SK-N-SH (cell line): ENCODE results near the gene HMGXB3. TPM values are rescaled to one million over a fixed set of nuclear protein-coding genes. Genes with fewer than 3 reads are reported as not detected.
A peak's percentile ranks its signal among the peaks of the same experiment; 100 is the strongest.

Experiments used
- CTCF ChIA-PET: fragments of 300-600, 350-600 bp; formaldehyde crosslinking; extraction: SDS; loops from one replicate; lab custom pipeline; 2021; lab: Yijun Ruan, JAX
- POLR2A ChIA-PET: fragments of 350-600 bp; sonication (Branson Sonifier 250); formaldehyde crosslinking; extraction: SDS; loops from one replicate; lab custom pipeline; 2020; ENCODE audit warnings: antibody characterized with exemption, inconsistent platforms; lab: Yijun Ruan, JAX
- DNase-seq: peaks from one replicate; pipeline ENCODE4 v3.0.0; 2012
- H2AFZ ChIP-seq: fragments of 200-600 bp; sonication (generic); 2 replicates; pipeline ENCODE4 v1.8.1; 2016; ENCODE audit warnings: antibody characterized with exemption, mild to moderate bottlenecking, low read depth
- H3F3A ChIP-seq: fragments of 200-600 bp; sonication (generic); replicated peaks from 2 replicates; pipeline ENCODE3; 2016; ENCODE audit warnings: antibody characterized with exemption, mild to moderate bottlenecking; ENCODE audit not compliant: insufficient read depth
- H3K27ac ChIP-seq, 2 experiments: fragments of 200-500 bp in 1 of 2; fragments of 200-600 bp in 1 of 2; sonication (Bioruptor generic) in 1 of 2; sonication (generic), shearing (Covaris generic) in 1 of 2; 2 replicates each; pipeline versions ENCODE4 v1.5.1 to v1.6.1; 2014 to 2016; ENCODE audit warnings: low read depth in 2 of 2, inconsistent platforms in 1 of 2, low read length in 1 of 2, mild to moderate bottlenecking in 1 of 2, mixed read lengths in 1 of 2
- H3K27me3 ChIP-seq: fragments of 200-600 bp; sonication (generic), shearing (Covaris generic); 2 replicates; pipeline ENCODE4 v1.6.1; 2016; ENCODE audit warnings: mixed run types; ENCODE audit not compliant: insufficient read depth
- H3K36me3 ChIP-seq, 2 experiments: fragments of 200-500 bp in 1 of 2; fragments of 200-600 bp in 1 of 2; sonication (Bioruptor generic) in 1 of 2; sonication (generic) in 1 of 2; replicated peaks in 1 of 2; 2 replicates each; pipeline versions ENCODE3 to v1.5.1; 2014 to 2016; ENCODE audit warnings: low read length in 1 of 2, mild to moderate bottlenecking in 1 of 2; ENCODE audit not compliant: insufficient read depth in 2 of 2, control insufficient read depth in 1 of 2
- H3K4me1 ChIP-seq, 2 experiments: fragments of 200-500 bp in 1 of 2; fragments of 200-600 bp in 1 of 2; sonication (Bioruptor generic) in 1 of 2; sonication (generic), shearing (Covaris generic) in 1 of 2; 2 replicates each; pipeline versions ENCODE4 v1.5.1 to v1.6.1; 2014 to 2016; ENCODE audit warnings: low read depth in 1 of 2, low read length in 1 of 2, mixed run types in 1 of 2; ENCODE audit not compliant: insufficient read depth in 2 of 2, control insufficient read depth in 1 of 2
- H3K4me2 ChIP-seq: fragments of 200-600 bp; sonication (generic), shearing (Covaris generic); 2 replicates; pipeline ENCODE4 v1.6.1; 2017; ENCODE audit warnings: mixed run types
- H3K4me3 ChIP-seq, 2 experiments: fragments of 200-500 bp in 1 of 2; fragments of 200-600 bp in 1 of 2; sonication (Bioruptor generic) in 1 of 2; sonication (generic), shearing (Covaris generic) in 1 of 2; 2 replicates each; pipeline versions ENCODE4 v1.5.1 to v1.8.1; 2014 to 2016; ENCODE audit warnings: low read depth in 2 of 2, inconsistent platforms in 1 of 2, low read length in 1 of 2, mild to moderate bottlenecking in 1 of 2, mixed read lengths in 1 of 2, moderate library complexity in 1 of 2
- H3K79me2 ChIP-seq: fragments of 200-600 bp; sonication (generic); 2 replicates; pipeline ENCODE4 v1.8.1; 2017; ENCODE audit warnings: mild to moderate bottlenecking; ENCODE audit not compliant: insufficient read depth
- H3K9ac ChIP-seq: fragments of 200-600 bp; sonication (generic); 2 replicates; pipeline ENCODE4 v1.6.1; 2017; ENCODE audit warnings: mixed run types
- H3K9me2 ChIP-seq: fragments of 200-600 bp; sonication (generic); 2 replicates; pipeline ENCODE4 v1.6.1; 2017; ENCODE audit warnings: mixed run types
- H3K9me3 ChIP-seq: fragments of 200-600 bp; sonication (generic); 2 replicates; pipeline ENCODE4 v1.6.1; 2017; ENCODE audit warnings: mixed run types, mild to moderate bottlenecking, moderate library complexity
- H4K20me1 ChIP-seq: fragments of 200-600 bp; sonication (generic); 2 replicates; pipeline ENCODE4 v1.6.1; 2017; ENCODE audit warnings: mild to moderate bottlenecking, mixed run types; ENCODE audit not compliant: insufficient read depth
- EP300 ChIP-seq, 2 experiments: IDR thresholded peaks; 2 replicates each; pipeline versions ENCODE4 v1.4.0 to v1.6.1; 2012; ENCODE audit warnings: borderline replicate concordance in 1 of 2, low read depth in 1 of 2, low read length in 1 of 2
- MEF2A ChIP-seq: IDR thresholded peaks from 2 replicates; pipeline ENCODE4 v1.4.0; 2012; ENCODE audit warnings: low read depth, borderline replicate concordance
- NRF1 ChIP-seq: IDR thresholded peaks from 2 replicates; pipeline ENCODE4 v1.6.1; 2012; ENCODE audit warnings: low read depth, mild to moderate bottlenecking, low read length
- RCOR1 ChIP-seq: fragments of 150-350 bp; IDR thresholded peaks from 2 replicates; pipeline ENCODE4 v1.6.1; 2017; ENCODE audit warnings: antibody characterized with exemption, low read length
- RFX5 ChIP-seq: IDR thresholded peaks from 2 replicates; pipeline ENCODE4 v1.6.1; 2012; ENCODE audit warnings: mild to moderate bottlenecking, improper control_type of control experiment, low read length
- TAF1 ChIP-seq: IDR thresholded peaks from 2 replicates; pipeline ENCODE4 v1.6.1; 2012; ENCODE audit warnings: low read depth, mild to moderate bottlenecking, low read length, moderate library complexity, borderline replicate concordance
- WGBS: methylation state at CpG from one replicate; pipeline ENCODE4 v1.1.6; 2017; ENCODE audit warnings: low lambda C conversion rate; 5-methylcytosine and 5-hydroxymethylcytosine counted together
- polyA plus RNA-seq, 3 experiments: library from polyadenylated mRNA; depleted of rRNA; stranded (reverse); fragments of >200 nt; gene quantifications; 2 replicates each; pipeline ENCODE4 v1.2.3, GENCODE V29; 2012
- TF ChIP-seq, protein P1 (sequence below): IDR thresholded peaks from 2 replicates; pipeline ENCODE4 v1.6.1; 2012; ENCODE audit warnings: mild to moderate bottlenecking, low read depth, low read length, moderate library complexity
- TF ChIP-seq, protein P2 (sequence below): IDR thresholded peaks from 2 replicates; pipeline ENCODE4 v1.4.0; 2012; ENCODE audit warnings: low read depth, borderline replicate concordance
- TF ChIP-seq, protein P3 (sequence below): fragments of 150-350 bp; IDR thresholded peaks from 2 replicates; pipeline ENCODE4 v1.6.1; 2016; ENCODE audit warnings: mild to moderate bottlenecking, low read depth, low read length

The HMGXB3 gene
- polyA plus RNA-seq, 1 of the 3 experiments (the other 2 are of a cell fraction): 28.8 TPM

DNA sequence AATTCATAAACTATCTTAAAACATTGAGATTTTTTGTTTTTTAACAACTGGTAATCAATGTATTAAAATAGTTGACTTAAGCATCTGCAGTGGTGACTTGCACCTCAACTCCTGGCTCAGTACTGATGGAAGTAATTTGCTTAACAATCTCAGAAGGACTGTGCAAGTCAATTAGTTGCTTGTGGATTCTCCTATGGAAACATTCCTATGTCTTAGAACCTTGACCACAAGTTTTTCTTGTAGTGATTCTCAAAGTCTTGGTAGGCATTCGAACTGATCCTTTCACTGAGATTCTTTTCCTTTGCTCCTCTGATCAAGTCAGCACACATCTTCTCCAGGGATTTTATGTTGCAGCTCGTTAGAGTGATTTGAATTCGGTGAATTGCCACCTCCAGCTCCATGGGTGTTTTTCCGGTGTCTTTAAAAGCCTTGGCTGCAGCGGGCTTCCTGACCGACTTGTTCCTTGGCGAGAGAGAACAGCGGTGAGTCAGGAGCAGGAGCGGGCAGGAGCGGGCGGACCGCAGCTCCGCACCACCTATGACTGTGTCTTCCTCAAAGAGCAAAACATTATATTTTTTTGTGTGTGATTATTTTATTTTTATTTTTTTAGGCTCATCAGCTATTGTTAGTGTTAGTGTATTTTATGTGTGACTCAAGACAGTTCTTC, 21.1 kb downstream of the HMGXB3 start:
- Histone ChIP-seq H4K20me1 (0 out of 2 replicates have a peak, but pooled peaks cover 3% of the 10 kb centered on the region), H3K27me3 (no peaks in the 10 kb centered on the region), H3F3A (peaks cover 53% of the 10 kb centered on the region), H3K4me1 (peaks cover 0 to 53% of the 10 kb centered on the region in 2 experiments; a peak in 3 of 4 replicates), H3K9me2 (no peaks in the 10 kb centered on the region), H3K4me2 (peak overlapping the region; percentile 64)
- POLR2A ChIA-PET: interaction anchor here (0.7 kb wide), 1 partner anchor 21 kb away, joined by 3 read pairs; the partner anchor contains the start of genes HMGXB3 and TIGD6
- TF ChIP-seq MEF2A (no peak), RFX5 (no peak), TAF1 (peak; percentile 20; the same call in 1 of the 2 replicates), RCOR1 (no peak), EP300 (IDR thresholded peaks at IDR 0.05; ENCODE audit: borderline replicate concordance in 1 of 2, low read depth in 1 of 2, low read length in 1 of 2) (no peak), NRF1 (no peak)
- TF ChIP-seq, protein P1, sequence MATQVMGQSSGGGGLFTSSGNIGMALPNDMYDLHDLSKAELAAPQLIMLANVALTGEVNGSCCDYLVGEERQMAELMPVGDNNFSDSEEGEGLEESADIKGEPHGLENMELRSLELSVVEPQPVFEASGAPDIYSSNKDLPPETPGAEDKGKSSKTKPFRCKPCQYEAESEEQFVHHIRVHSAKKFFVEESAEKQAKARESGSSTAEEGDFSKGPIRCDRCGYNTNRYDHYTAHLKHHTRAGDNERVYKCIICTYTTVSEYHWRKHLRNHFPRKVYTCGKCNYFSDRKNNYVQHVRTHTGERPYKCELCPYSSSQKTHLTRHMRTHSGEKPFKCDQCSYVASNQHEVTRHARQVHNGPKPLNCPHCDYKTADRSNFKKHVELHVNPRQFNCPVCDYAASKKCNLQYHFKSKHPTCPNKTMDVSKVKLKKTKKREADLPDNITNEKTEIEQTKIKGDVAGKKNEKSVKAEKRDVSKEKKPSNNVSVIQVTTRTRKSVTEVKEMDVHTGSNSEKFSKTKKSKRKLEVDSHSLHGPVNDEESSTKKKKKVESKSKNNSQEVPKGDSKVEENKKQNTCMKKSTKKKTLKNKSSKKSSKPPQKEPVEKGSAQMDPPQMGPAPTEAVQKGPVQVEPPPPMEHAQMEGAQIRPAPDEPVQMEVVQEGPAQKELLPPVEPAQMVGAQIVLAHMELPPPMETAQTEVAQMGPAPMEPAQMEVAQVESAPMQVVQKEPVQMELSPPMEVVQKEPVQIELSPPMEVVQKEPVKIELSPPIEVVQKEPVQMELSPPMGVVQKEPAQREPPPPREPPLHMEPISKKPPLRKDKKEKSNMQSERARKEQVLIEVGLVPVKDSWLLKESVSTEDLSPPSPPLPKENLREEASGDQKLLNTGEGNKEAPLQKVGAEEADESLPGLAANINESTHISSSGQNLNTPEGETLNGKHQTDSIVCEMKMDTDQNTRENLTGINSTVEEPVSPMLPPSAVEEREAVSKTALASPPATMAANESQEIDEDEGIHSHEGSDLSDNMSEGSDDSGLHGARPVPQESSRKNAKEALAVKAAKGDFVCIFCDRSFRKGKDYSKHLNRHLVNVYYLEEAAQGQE: no peak; the same call in 1 of the 2 replicates
- TF ChIP-seq, protein P2, sequence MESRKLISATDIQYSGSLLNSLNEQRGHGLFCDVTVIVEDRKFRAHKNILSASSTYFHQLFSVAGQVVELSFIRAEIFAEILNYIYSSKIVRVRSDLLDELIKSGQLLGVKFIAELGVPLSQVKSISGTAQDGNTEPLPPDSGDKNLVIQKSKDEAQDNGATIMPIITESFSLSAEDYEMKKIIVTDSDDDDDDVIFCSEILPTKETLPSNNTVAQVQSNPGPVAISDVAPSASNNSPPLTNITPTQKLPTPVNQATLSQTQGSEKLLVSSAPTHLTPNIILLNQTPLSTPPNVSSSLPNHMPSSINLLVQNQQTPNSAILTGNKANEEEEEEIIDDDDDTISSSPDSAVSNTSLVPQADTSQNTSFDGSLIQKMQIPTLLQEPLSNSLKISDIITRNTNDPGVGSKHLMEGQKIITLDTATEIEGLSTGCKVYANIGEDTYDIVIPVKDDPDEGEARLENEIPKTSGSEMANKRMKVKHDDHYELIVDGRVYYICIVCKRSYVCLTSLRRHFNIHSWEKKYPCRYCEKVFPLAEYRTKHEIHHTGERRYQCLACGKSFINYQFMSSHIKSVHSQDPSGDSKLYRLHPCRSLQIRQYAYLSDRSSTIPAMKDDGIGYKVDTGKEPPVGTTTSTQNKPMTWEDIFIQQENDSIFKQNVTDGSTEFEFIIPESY: no peak
- TF ChIP-seq, protein P3, sequence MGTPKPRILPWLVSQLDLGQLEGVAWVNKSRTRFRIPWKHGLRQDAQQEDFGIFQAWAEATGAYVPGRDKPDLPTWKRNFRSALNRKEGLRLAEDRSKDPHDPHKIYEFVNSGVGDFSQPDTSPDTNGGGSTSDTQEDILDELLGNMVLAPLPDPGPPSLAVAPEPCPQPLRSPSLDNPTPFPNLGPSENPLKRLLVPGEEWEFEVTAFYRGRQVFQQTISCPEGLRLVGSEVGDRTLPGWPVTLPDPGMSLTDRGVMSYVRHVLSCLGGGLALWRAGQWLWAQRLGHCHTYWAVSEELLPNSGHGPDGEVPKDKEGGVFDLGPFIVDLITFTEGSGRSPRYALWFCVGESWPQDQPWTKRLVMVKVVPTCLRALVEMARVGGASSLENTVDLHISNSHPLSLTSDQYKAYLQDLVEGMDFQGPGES: no peak
- TF ChIP-seq, all 33 proteins: peak for 1
- Histone ChIP-seq H3K9ac (peak overlapping the region; percentile 56; the same call in 1 of the 2 replicates), H3K9me3 (0 out of 2 replicates have a peak, but pooled peaks cover under 1% of the 10 kb centered on the region), H3K79me2 (peaks cover 23% of the 10 kb centered on the region), H2AFZ (no peak overlapping the region), H3K4me3 (peak overlapping the region in 1 of 2 experiments; percentile 39; a peak in 3 of 4 replicates), H3K36me3 (peaks cover 61 to 64% of the 10 kb centered on the region in 2 experiments), H3K27ac (peak overlapping the region; percentile 82 to 94)
- DNase-seq: no peak
- 27% methylated on average over 13 of the region's 13 CpGs for WGBS
- CTCF ChIA-PET: interaction anchor here (1.1 to 1.3 kb wide), 3 partner anchors 16 to 113 kb away, joined by 3 to 4 read pairs (median 3); no protein-coding TSS in a partner anchor
